Liver (tissue), 3 donors: Measurements from ENCODE around the gene PYGM.

Source experiments
- GABPA ChIP-seq, 2 donors: IDR thresholded peaks in 1 of 2; conservative IDR thresholded peaks in 1 of 2; 2 replicates each; pipeline ENCODE4 v1.6.1; 2016; ENCODE audit warnings: antibody characterized with exemption in 2 of 2, mild to moderate bottlenecking in 1 of 2, moderate library complexity in 1 of 2
- RXRA ChIP-seq, 2 donors: IDR thresholded peaks; 2 replicates each; pipeline ENCODE4 v1.6.1; 2017 to 2018; ENCODE audit warnings: antibody characterized with exemption in 2 of 2, mild to moderate bottlenecking in 1 of 2
- SP1 ChIP-seq: IDR thresholded peaks from 2 replicates; pipeline ENCODE4 v1.6.1; 2018; ENCODE audit warnings: antibody characterized with exemption, mild to moderate bottlenecking
- TAF1 ChIP-seq: conservative IDR thresholded peaks from 2 replicates; pipeline ENCODE4 v1.6.1; 2016; ENCODE audit warnings: antibody characterized with exemption, mild to moderate bottlenecking
- YY1 ChIP-seq: IDR thresholded peaks from 2 replicates; pipeline ENCODE4 v1.6.1; 2016; ENCODE audit warnings: antibody characterized with exemption, mild to moderate bottlenecking
- TF ChIP-seq, protein P1 (sequence below): fragments of 150-350 bp; IDR thresholded peaks from 2 replicates; pipeline ENCODE4 v1.5.1; 2017; ENCODE audit warnings: improper control_type of control experiment, low read depth, low read length; ENCODE audit not compliant: missing input control
- TF ChIP-seq, protein P2 (sequence below): IDR thresholded peaks from 2 replicates; pipeline ENCODE4 v1.6.1; 2016; ENCODE audit warnings: antibody characterized with exemption
- TF ChIP-seq, protein P3 (sequence below): IDR thresholded peaks from 2 replicates; pipeline ENCODE4 v1.6.1; 2016; ENCODE audit warnings: antibody characterized with exemption
- TF ChIP-seq, protein P4 (sequence below): IDR thresholded peaks from 2 replicates; pipeline ENCODE4 v1.6.1; 2016; ENCODE audit warnings: antibody characterized with exemption, mild to moderate bottlenecking
- TF ChIP-seq, protein P5 (sequence below): IDR thresholded peaks from 2 replicates; pipeline ENCODE4 v1.6.1; 2016; ENCODE audit warnings: antibody characterized with exemption
- donor health status: healthy.
- donor health status: healthy.

DNA sequence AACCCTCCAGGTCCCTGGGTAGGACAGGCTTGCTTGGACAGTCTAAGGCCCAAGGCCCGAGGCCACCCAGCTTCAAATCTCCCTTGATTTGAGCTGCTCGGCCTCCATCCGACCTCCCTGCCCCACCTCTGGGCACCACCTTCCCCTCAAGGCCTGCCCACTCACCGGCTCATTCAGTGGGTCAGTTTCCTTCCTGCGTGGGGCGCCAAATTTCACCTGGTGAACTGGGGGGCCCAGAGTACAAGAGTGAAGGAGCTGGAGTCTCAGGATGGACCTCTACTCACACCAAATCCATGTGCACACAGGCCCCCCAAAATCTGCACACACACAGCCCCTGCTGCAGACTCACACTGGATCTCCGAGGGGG lies 39.5 kb upstream of the PYGM start:
- TF ChIP-seq, protein P1, sequence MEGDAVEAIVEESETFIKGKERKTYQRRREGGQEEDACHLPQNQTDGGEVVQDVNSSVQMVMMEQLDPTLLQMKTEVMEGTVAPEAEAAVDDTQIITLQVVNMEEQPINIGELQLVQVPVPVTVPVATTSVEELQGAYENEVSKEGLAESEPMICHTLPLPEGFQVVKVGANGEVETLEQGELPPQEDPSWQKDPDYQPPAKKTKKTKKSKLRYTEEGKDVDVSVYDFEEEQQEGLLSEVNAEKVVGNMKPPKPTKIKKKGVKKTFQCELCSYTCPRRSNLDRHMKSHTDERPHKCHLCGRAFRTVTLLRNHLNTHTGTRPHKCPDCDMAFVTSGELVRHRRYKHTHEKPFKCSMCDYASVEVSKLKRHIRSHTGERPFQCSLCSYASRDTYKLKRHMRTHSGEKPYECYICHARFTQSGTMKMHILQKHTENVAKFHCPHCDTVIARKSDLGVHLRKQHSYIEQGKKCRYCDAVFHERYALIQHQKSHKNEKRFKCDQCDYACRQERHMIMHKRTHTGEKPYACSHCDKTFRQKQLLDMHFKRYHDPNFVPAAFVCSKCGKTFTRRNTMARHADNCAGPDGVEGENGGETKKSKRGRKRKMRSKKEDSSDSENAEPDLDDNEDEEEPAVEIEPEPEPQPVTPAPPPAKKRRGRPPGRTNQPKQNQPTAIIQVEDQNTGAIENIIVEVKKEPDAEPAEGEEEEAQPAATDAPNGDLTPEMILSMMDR: no peak
- TF ChIP-seq, protein P2, sequence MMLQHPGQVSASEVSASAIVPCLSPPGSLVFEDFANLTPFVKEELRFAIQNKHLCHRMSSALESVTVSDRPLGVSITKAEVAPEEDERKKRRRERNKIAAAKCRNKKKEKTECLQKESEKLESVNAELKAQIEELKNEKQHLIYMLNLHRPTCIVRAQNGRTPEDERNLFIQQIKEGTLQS: no peak
- no peak for TF ChIP-seq GABPA (IDR thresholded peaks at IDR 0.05 in 1 of 2, conservative IDR thresholded peaks at IDR 0.05 in 1 of 2)
- TF ChIP-seq, protein P3, sequence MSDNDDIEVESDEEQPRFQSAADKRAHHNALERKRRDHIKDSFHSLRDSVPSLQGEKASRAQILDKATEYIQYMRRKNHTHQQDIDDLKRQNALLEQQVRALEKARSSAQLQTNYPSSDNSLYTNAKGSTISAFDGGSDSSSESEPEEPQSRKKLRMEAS: no peak
- TF ChIP-seq, protein P4, sequence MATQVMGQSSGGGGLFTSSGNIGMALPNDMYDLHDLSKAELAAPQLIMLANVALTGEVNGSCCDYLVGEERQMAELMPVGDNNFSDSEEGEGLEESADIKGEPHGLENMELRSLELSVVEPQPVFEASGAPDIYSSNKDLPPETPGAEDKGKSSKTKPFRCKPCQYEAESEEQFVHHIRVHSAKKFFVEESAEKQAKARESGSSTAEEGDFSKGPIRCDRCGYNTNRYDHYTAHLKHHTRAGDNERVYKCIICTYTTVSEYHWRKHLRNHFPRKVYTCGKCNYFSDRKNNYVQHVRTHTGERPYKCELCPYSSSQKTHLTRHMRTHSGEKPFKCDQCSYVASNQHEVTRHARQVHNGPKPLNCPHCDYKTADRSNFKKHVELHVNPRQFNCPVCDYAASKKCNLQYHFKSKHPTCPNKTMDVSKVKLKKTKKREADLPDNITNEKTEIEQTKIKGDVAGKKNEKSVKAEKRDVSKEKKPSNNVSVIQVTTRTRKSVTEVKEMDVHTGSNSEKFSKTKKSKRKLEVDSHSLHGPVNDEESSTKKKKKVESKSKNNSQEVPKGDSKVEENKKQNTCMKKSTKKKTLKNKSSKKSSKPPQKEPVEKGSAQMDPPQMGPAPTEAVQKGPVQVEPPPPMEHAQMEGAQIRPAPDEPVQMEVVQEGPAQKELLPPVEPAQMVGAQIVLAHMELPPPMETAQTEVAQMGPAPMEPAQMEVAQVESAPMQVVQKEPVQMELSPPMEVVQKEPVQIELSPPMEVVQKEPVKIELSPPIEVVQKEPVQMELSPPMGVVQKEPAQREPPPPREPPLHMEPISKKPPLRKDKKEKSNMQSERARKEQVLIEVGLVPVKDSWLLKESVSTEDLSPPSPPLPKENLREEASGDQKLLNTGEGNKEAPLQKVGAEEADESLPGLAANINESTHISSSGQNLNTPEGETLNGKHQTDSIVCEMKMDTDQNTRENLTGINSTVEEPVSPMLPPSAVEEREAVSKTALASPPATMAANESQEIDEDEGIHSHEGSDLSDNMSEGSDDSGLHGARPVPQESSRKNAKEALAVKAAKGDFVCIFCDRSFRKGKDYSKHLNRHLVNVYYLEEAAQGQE: no peak
- TF ChIP-seq, protein P5, sequence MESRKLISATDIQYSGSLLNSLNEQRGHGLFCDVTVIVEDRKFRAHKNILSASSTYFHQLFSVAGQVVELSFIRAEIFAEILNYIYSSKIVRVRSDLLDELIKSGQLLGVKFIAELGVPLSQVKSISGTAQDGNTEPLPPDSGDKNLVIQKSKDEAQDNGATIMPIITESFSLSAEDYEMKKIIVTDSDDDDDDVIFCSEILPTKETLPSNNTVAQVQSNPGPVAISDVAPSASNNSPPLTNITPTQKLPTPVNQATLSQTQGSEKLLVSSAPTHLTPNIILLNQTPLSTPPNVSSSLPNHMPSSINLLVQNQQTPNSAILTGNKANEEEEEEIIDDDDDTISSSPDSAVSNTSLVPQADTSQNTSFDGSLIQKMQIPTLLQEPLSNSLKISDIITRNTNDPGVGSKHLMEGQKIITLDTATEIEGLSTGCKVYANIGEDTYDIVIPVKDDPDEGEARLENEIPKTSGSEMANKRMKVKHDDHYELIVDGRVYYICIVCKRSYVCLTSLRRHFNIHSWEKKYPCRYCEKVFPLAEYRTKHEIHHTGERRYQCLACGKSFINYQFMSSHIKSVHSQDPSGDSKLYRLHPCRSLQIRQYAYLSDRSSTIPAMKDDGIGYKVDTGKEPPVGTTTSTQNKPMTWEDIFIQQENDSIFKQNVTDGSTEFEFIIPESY: no peak
- no peak for TF ChIP-seq YY1
- TF ChIP-seq RXRA (IDR thresholded peaks at IDR 0.05): no peak
- no peak for TF ChIP-seq SP1
- TF ChIP-seq TAF1: no peak
